Ishikawa (cell line): ENCODE measurements around the gene N4BP2L2.

ENCODE experiments used
- CEBPB ChIP-seq: IDR thresholded peaks from 2 replicates; pipeline ENCODE4 v1.6.1; 2012
- CREB1 ChIP-seq: IDR thresholded peaks from 2 replicates; pipeline ENCODE4 v1.6.1; 2012; ENCODE audit warnings: low read depth
- RAD21 ChIP-seq: IDR thresholded peaks from 2 replicates; pipeline ENCODE4 v1.6.1; 2012; ENCODE audit warnings: low read depth

GRCh38 chr13:32423592-32423991 is 115.0 kb downstream of the N4BP2L2 start:
- TF ChIP-seq CREB1 = no peak
- TF ChIP-seq RAD21 = no peak
- TF ChIP-seq CEBPB = no peak
